HepG2 (cell line): ENCODE results near the gene WNT9A.

ENCODE experiments used
- BHLHE40 ChIP-seq: IDR thresholded peaks from 2 replicates; pipeline ENCODE4 v1.6.1; 2011; ENCODE audit warnings: low read length, improper control_type of control experiment
- BRCA1 ChIP-seq: sonication (generic); formaldehyde crosslinking; IDR thresholded peaks from 2 replicates; pipeline ENCODE4 v1.4.0; 2020; ENCODE audit warnings: missing genetic modification reagents
- EZH2 ChIP-seq: conservative IDR thresholded peaks from 2 replicates; pipeline ENCODE4 v1.6.1; 2012; ENCODE audit warnings: mild to moderate bottlenecking, low read depth, low read length, moderate library complexity
- HNRNPLL ChIP-seq: fragments of 200-400 bp; formaldehyde crosslinking; IDR thresholded peaks from 2 replicates; pipeline ENCODE4 v1.6.1; 2017; ENCODE audit warnings: mild to moderate bottlenecking, low read depth, low read length; ENCODE audit not compliant: poor library complexity, severe bottlenecking
- MYC ChIP-seq: sonication (generic); formaldehyde crosslinking; IDR thresholded peaks from 2 replicates; pipeline ENCODE4 v1.9.0; 2021; ENCODE audit warnings: missing genetic modification reagents, borderline replicate concordance
- NFYC ChIP-seq: IDR thresholded peaks from 2 replicates; pipeline ENCODE4 v1.6.1; 2016; ENCODE audit warnings: missing genetic modification reagents, missing compliant biosample characterization
- RXRA ChIP-seq: sonication (generic); formaldehyde crosslinking; IDR thresholded peaks from 2 replicates; pipeline ENCODE4 v1.5.1; 2020; ENCODE audit warnings: missing genetic modification reagents
- ZNF674 ChIP-seq: sonication (generic); formaldehyde crosslinking; IDR thresholded peaks from 2 replicates; pipeline ENCODE4 v1.5.0; 2020; ENCODE audit warnings: low read depth, mild to moderate bottlenecking, missing genetic modification reagents
- TF ChIP-seq, protein P1 (sequence below): sonication (generic); formaldehyde crosslinking; IDR thresholded peaks from 2 replicates; pipeline ENCODE4 v1.5.0; 2020; ENCODE audit warnings: mild to moderate bottlenecking, missing genetic modification reagents, moderate library complexity
- TF ChIP-seq, protein P2 (sequence below), 2 experiments: sonication (generic) in 1 of 2; formaldehyde crosslinking in 1 of 2; IDR thresholded peaks; 2 replicates each; pipeline versions ENCODE4 v1.4.0 to v1.6.1; 2018 to 2020; ENCODE audit warnings: missing genetic modification reagents in 2 of 2, borderline replicate concordance in 1 of 2, low read depth in 1 of 2, mild to moderate bottlenecking in 1 of 2, missing biosample characterization in 1 of 2
- TF ChIP-seq, protein P3 (sequence below): sonication (generic); formaldehyde crosslinking; IDR thresholded peaks from 2 replicates; pipeline ENCODE4 v1.8.0; 2022; ENCODE audit warnings: low read depth, missing genetic modification reagents

DNA sequence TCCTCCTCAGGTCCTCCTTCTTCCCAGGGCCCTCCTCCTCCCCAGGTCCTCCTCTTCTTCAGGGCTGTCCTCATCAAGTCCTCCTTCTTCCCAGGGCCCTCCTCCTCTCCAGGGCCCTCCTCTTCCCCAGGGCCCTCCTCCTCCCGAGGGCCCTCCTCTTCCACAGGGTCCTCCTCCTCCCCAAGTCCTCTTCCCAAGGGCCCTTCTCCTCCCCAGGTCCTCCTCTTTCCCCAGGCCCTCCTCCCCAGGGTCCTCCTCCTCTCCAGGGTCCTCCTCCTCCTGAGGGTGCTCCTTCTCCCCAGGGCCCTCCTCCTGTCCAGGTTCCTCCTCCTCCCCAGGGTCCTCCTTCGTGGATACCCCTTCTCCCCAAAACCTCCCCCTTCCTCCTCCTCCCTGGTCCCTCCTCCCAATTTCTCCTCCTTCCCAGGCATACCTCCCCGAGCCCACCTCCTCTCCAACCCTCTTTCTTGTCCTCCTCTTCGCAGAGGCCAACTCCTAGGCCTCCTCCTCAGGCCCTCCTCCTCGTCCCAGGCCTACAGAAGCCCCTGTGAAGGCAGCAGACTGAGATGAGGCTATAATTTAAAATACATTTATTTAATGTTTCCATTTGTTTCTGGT lies 29.5 kb downstream of the WNT9A start:
- TF ChIP-seq EZH2 (no peak), BHLHE40 (no peak), NFYC (CRISPR knock-in tag) (no peak), ZNF674 (no peak), MYC (CRISPR knock-in tag) (no peak), BRCA1 (CRISPR knock-in tag) (no peak), HNRNPLL (no peak), RXRA (CRISPR knock-in tag) (no peak)
- TF ChIP-seq, protein P1, sequence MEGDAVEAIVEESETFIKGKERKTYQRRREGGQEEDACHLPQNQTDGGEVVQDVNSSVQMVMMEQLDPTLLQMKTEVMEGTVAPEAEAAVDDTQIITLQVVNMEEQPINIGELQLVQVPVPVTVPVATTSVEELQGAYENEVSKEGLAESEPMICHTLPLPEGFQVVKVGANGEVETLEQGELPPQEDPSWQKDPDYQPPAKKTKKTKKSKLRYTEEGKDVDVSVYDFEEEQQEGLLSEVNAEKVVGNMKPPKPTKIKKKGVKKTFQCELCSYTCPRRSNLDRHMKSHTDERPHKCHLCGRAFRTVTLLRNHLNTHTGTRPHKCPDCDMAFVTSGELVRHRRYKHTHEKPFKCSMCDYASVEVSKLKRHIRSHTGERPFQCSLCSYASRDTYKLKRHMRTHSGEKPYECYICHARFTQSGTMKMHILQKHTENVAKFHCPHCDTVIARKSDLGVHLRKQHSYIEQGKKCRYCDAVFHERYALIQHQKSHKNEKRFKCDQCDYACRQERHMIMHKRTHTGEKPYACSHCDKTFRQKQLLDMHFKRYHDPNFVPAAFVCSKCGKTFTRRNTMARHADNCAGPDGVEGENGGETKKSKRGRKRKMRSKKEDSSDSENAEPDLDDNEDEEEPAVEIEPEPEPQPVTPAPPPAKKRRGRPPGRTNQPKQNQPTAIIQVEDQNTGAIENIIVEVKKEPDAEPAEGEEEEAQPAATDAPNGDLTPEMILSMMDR (CRISPR knock-in tag): no peak
- TF ChIP-seq, protein P2, sequence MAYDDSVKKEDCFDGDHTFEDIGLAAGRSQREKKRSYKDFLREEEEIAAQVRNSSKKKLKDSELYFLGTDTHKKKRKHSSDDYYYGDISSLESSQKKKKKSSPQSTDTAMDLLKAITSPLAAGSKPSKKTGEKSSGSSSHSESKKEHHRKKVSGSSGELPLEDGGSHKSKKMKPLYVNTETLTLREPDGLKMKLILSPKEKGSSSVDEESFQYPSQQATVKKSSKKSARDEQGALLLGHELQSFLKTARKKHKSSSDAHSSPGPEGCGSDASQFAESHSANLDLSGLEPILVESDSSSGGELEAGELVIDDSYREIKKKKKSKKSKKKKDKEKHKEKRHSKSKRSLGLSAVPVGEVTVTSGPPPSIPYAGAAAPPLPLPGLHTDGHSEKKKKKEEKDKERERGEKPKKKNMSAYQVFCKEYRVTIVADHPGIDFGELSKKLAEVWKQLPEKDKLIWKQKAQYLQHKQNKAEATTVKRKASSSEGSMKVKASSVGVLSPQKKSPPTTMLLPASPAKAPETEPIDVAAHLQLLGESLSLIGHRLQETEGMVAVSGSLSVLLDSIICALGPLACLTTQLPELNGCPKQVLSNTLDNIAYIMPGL (CRISPR knock-in tag; IDR thresholded peaks at IDR 0.05; ENCODE audit: borderline replicate concordance in 1 of 2, low read depth in 1 of 2): no peak
- TF ChIP-seq, protein P3, sequence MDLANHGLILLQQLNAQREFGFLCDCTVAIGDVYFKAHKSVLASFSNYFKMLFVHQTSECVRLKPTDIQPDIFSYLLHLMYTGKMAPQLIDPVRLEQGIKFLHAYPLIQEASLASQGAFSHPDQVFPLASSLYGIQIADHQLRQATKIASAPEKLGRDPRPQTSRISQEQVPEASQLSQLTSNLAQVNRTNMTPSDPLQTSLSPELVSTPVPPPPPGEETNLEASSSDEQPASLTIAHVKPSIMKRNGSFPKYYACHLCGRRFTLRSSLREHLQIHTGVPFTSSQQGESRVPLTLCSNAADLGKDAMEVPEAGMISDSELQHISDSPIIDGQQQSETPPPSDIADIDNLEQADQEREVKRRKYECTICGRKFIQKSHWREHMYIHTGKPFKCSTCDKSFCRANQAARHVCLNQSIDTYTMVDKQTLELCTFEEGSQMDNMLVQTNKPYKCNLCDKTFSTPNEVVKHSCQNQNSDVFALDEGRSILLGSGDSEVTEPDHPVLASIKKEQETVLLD: no peak
